HepG2 (cell line): ENCODE results near the gene TDRD10. TPM values are rescaled to one million over a fixed set of nuclear protein-coding genes. Genes with fewer than 3 reads are reported as not detected.
"Not testable (repeated sequence)": the region's sequence is repeated elsewhere in the genome, so short reads cannot be mapped to it uniquely, and the experiment has no call there.

Source experiments
- ATAC-seq: fragments of 200-7000 bp; cut with Tn5 transposase; 3 replicates; pipeline ENCODE4 v1.9.1; 2020; ENCODE audit warnings: mild to moderate bottlenecking, moderate library complexity
- BruUV-seq: library from RNA; stranded (reverse); fragments of 400-500 nt; replicated peaks from 2 replicates; lab custom pipeline; 2021; lab: Mats Ljungman, UMichigan
- CTCF ChIA-PET: fragments of 300-600 bp; formaldehyde crosslinking; extraction: SDS; loops from one replicate; lab custom pipeline; 2021; ENCODE audit warnings: low total read pairs, inconsistent platforms, low intra/inter-chr PET ratio; lab: Yijun Ruan, JAX
- POLR2A ChIA-PET: fragments of 350-600 bp; sonication (Branson Sonifier 250); formaldehyde crosslinking; loops from one replicate; lab custom pipeline; 2020; ENCODE audit warnings: antibody characterized with exemption, inconsistent platforms; lab: Yijun Ruan, JAX
- DNase-seq: peaks from one replicate; pipeline ENCODE4 v3.0.0-alpha.2; 2015; ENCODE audit warnings: low spot score
- FAIRE-seq: peaks from 3 replicates; lab custom pipeline; 2011; peaks lifted over from hg19 to GRCh38; lab: Jason Lieb, UNC
- H2AFZ ChIP-seq: one replicate; pipeline ENCODE4 v1.6.1; 2011; ENCODE audit warnings: low read length, inconsistent platforms
- H3K27ac ChIP-seq: fragments of 300-600 bp; 3 replicates; pipeline ENCODE4 v1.8.0; 2011; ENCODE audit warnings: mixed run types, mild to moderate bottlenecking, mixed read lengths, low read length, inconsistent platforms; ENCODE audit not compliant: insufficient read depth; ENCODE audit errors: extremely low read length
- H3K27me3 ChIP-seq, 2 experiments: fragments of 200-600 bp in 1 of 2; 2 replicates in 1 of 2; 3 replicates in 1 of 2; pipeline versions ENCODE4 v1.6.0 to v1.8.0; 2011; ENCODE audit warnings: low read length in 2 of 2, mild to moderate bottlenecking in 2 of 2, moderate library complexity in 2 of 2, inconsistent platforms in 1 of 2; ENCODE audit not compliant: insufficient read depth in 2 of 2, control insufficient read depth in 1 of 2
- H3K36me3 ChIP-seq, 2 experiments: fragments of 200-600 bp in 1 of 2; replicated peaks in 1 of 2; 2 replicates in 1 of 2; 3 replicates in 1 of 2; pipeline versions ENCODE4 v1.5.1 to v1.8.0; 2011; ENCODE audit warnings: low read length in 2 of 2, inconsistent platforms in 1 of 2; ENCODE audit not compliant: insufficient read depth in 2 of 2, control insufficient read depth in 1 of 2
- H3K4me1 ChIP-seq: 2 replicates; pipeline ENCODE4 v1.5.1; 2012; ENCODE audit warnings: low read length, inconsistent platforms; ENCODE audit not compliant: insufficient read depth
- H3K4me2 ChIP-seq: 2 replicates; pipeline ENCODE4 v1.6.0; 2011; ENCODE audit warnings: low read depth, low read length, inconsistent platforms
- H3K4me3 ChIP-seq, 3 experiments: fragments of 200-600 bp in 1 of 3; sonication (generic), shearing (Covaris generic) in 1 of 3; replicated peaks in 1 of 3; 2 replicates each; pipeline ENCODE4 v1.5.1; 2011 to 2016; ENCODE audit warnings: low read length in 3 of 3, inconsistent platforms in 2 of 3, low read depth in 2 of 3, mild to moderate bottlenecking in 2 of 3, control low read depth in 1 of 3, mixed read lengths in 1 of 3; ENCODE audit not compliant: insufficient read depth in 1 of 3
- H3K79me2 ChIP-seq: one replicate; pipeline ENCODE4 v1.6.1; 2011; ENCODE audit warnings: low read length, inconsistent platforms; ENCODE audit not compliant: insufficient read depth
- H3K9ac ChIP-seq: 2 replicates; pipeline ENCODE4 v1.6.0; 2011; ENCODE audit warnings: mild to moderate bottlenecking, low read depth, low read length, inconsistent platforms; ENCODE audit not compliant: insufficient read depth
- H3K9me3 ChIP-seq: 2 replicates; pipeline ENCODE4 v1.5.1; 2012; ENCODE audit warnings: mild to moderate bottlenecking, low read length
- H4K20me1 ChIP-seq: 2 replicates; pipeline ENCODE4 v1.6.0; 2011; ENCODE audit warnings: inconsistent platforms, mild to moderate bottlenecking, low read length, moderate library complexity; ENCODE audit not compliant: insufficient read depth
- HNRNPK ChIP-seq: fragments of 200-400 bp; formaldehyde crosslinking; IDR thresholded peaks from 2 replicates; pipeline ENCODE4 v1.6.1; 2018; ENCODE audit warnings: low read length, low read depth, moderate library complexity, mild to moderate bottlenecking; ENCODE audit not compliant: poor library complexity, severe bottlenecking
- RNF2 ChIP-seq: fragments of 450-650 bp; conservative IDR thresholded peaks from 2 replicates; pipeline ENCODE4 v1.6.1; 2016; ENCODE audit warnings: low read depth
- ZBTB40 ChIP-seq, 2 experiments: fragments of 450-650 bp in 1 of 2; sonication (generic) in 1 of 2; formaldehyde crosslinking in 1 of 2; IDR thresholded peaks; 2 replicates each; pipeline versions ENCODE4 v1.6.1 to v1.8.0; 2016 to 2022; ENCODE audit warnings: antibody characterized with exemption in 1 of 2, mild to moderate bottlenecking in 1 of 2, missing genetic modification reagents in 1 of 2
- ZNF180 ChIP-seq: sonication (generic); formaldehyde crosslinking; IDR thresholded peaks from 2 replicates; pipeline ENCODE4 v1.4.0; 2020; ENCODE audit warnings: low read depth, missing genetic modification reagents, borderline replicate concordance
- ZNF460 ChIP-seq: sonication (generic); formaldehyde crosslinking; IDR thresholded peaks from 2 replicates; pipeline ENCODE4 v1.5.1; 2020; ENCODE audit warnings: missing genetic modification reagents, mild to moderate bottlenecking, borderline replicate concordance
- WGBS: methylation state at CpG from one replicate; pipeline ENCODE4 v1.1.6; 2017; ENCODE audit warnings: low lambda C conversion rate; 5-methylcytosine and 5-hydroxymethylcytosine counted together
- in situ Hi-C: cut with HindIII; loops from 2 replicates; pipeline ENCODE4 v1.10.0; 2017; ENCODE audit warnings: low pct_unique_long_range_greater_than_20kb; ENCODE audit not compliant: extremely low pct_ligation_motif_present
- intact Hi-C: fragments of 100-400 bp; cut with micrococcal nuclease; formaldehyde crosslinking; loops from one replicate; pipeline ENCODE4 v1.10.0; 2022; ENCODE audit not compliant: unreplicated experiment
- polyA plus RNA-seq, 8 experiments: library from polyadenylated mRNA; depleted of rRNA in 3 of 8; stranded (reverse) in 7 of 8; unstranded in 1 of 8; fragments of >200 nt; fragmentation: Illumina TruSeq in 4 of 8; extraction: Trizol in 4 of 8; gene quantifications; 2 replicates each; pipeline versions ENCODE4 v1.2.1 to v1.2.3, GENCODE V29; 2011 to 2016; ENCODE audit warnings: low read depth in 4 of 8, missing spikeins in 1 of 8, mixed read lengths in 1 of 8; ENCODE audit not compliant: insufficient read depth in 1 of 8
- total RNA-seq, 5 experiments: library from RNA; depleted of rRNA; stranded (reverse); fragments of >200 nt; fragmentation: Illumina TruSeq; extraction: Trizol; gene quantifications; 2 replicates each; pipeline ENCODE4 v1.2.3, GENCODE V29; 2016; ENCODE audit warnings: low read depth in 1 of 5

TDRD10 gene
- total and polyA plus RNA-seq, 2 of the 13 experiments (the other 11 are each of a cell fraction or from before 2014, with no cell fraction given): not detected

- TF ChIP-seq ZNF180 (CRISPR knock-in tag) (no peak), RNF2 (no peak), ZNF460 (CRISPR knock-in tag) (no peak)
Measured at GRCh38 chr1:154527192-154527591, 25.2 kb downstream of the TDRD10 start (continued).

GRCh38 chr1:154529308-154529707, 27.3 kb downstream of the TDRD10 start:
- Histone ChIP-seq H3K4me1 (no peaks in the 10 kb centered on the region), H3K27ac (no peak overlapping the region), H3K9ac (no peak overlapping the region), H3K36me3 (no peaks in the 10 kb centered on the region), H3K79me2 (no peaks in the 10 kb centered on the region), H3K4me2 (no peak overlapping the region), H3K4me3 (no peak overlapping the region), H3K9me3 (no peaks in the 10 kb centered on the region), H4K20me1 (no peaks in the 10 kb centered on the region), H3K27me3 (no peaks in the 10 kb centered on the region), H2AFZ (no peak overlapping the region)
- ChIA-PET POLR2A (no interaction called here), CTCF (no interaction called here)
- WGBS: 57% methylated on average over 6 of the region's 6 CpGs
- ATAC-seq: no peak
- BruUV-seq: no TSS peak
- in situ Hi-C loops (no loop called here), intact Hi-C loops (no loop called here)
- no peak for FAIRE-seq
- TF ChIP-seq ZBTB40 (IDR thresholded peaks at IDR 0.05): peak; percentile 72
- TF ChIP-seq ZBTB40 (CRISPR knock-in tag; IDR thresholded peaks at IDR 0.05): no peak
- no peak for TF ChIP-seq HNRNPK
- DNase-seq: no peak

DNA sequence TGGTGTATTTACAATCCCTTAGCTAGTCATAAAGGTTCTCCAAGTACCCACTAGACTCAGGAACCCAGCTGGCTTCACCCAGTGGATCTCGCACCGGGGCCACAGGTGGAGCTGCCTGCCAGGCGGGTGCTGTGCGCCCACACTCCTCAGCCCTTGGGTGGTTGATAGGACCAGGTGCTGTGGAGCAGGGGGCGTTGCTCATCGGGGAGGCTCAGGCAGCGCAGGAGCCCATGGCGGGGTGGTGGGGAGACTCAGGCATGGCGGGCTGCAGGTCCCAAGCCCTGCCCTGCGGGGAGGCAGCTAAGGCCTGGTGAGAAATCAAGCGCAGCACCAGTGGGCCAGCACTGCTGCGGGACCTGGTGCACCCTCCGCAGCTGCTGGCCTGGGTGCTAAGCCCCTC, 29.9 kb downstream of the TDRD10 start:
- H2AFZ ChIP-seq, H3K27ac ChIP-seq, H3K36me3 ChIP-seq, H3K4me2 ChIP-seq, H3K4me1 ChIP-seq, DNase-seq, BruUV-seq, H4K20me1 ChIP-seq, in situ Hi-C loops, intact Hi-C loops, H3K9ac ChIP-seq, CTCF ChIA-PET, FAIRE-seq, POLR2A ChIA-PET, ATAC-seq, H3K79me2 ChIP-seq, H3K4me3 ChIP-seq, H3K9me3 ChIP-seq, H3K27me3 ChIP-seq: not testable (repeated sequence)
- WGBS: 73% methylated on average over 6 of the region's 13 CpGs
